Psoas muscle (tissue), 8 donors: ENCODE results near the gene SARM1. TPM values are rescaled to one million over a fixed set of nuclear protein-coding genes. Genes with fewer than 3 reads are reported as not detected.

Experiments
- ATAC-seq, 4 donors: fragments of 200-7000 bp; cut with Tn5 transposase; one replicate each; pipeline ENCODE4 v1.9.1; 2020; ENCODE audit warnings: moderate library complexity in 3 of 4, mild to moderate bottlenecking in 2 of 4
- DNase-seq, 2 donors: peaks; one replicate each; pipeline ENCODE4 v3.0.0-alpha.2; 2020
- H3K27ac ChIP-seq: fragments of 200-600 bp; one replicate; pipeline ENCODE4 v1.8.0; 2022
- H3K27me3 ChIP-seq, 3 donors: fragments of 200-600 bp in 1 of 3; one replicate each; pipeline versions ENCODE4 v1.6.1 to v1.8.0; 2013 to 2022; ENCODE audit warnings: low read length in 2 of 3, mild to moderate bottlenecking in 2 of 3, moderate library complexity in 1 of 3; ENCODE audit not compliant: insufficient read depth in 3 of 3
- H3K36me3 ChIP-seq, 2 donors: fragments of 200-600 bp in 1 of 2; one replicate each; pipeline versions ENCODE4 v1.6.1 to v1.8.0; 2013 to 2022; ENCODE audit warnings: low read depth in 1 of 2, mild to moderate bottlenecking in 1 of 2, moderate library complexity in 1 of 2; ENCODE audit not compliant: insufficient read depth in 1 of 2
- H3K4me1 ChIP-seq: fragments of 200-600 bp; one replicate; pipeline ENCODE4 v1.8.0; 2022
- H3K4me3 ChIP-seq: fragments of 200-600 bp; one replicate; pipeline ENCODE4 v1.8.0; 2022; ENCODE audit warnings: mild to moderate bottlenecking
- H3K9me3 ChIP-seq: fragments of 200-600 bp; one replicate; pipeline ENCODE4 v1.8.0; 2022
- WGBS, 3 donors: extraction: QIAGEN DNeasy Blood & Tissue Kit; methylation state at CpG; one replicate each; pipeline versions ENCODE4 v1.1.6 to v1.1.7; 2013; 5-methylcytosine and 5-hydroxymethylcytosine counted together
- intact Hi-C, 2 donors: fragments of 100-400 bp; cut with DNase I; formaldehyde crosslinking; loops; one replicate each; pipeline versions ENCODE4 v1.11.0 to v1.14.2; 2022
- polyA plus RNA-seq, 3 donors: library from polyadenylated mRNA; stranded (reverse); fragments of 200-250 nt; gene quantifications; one replicate each; pipeline ENCODE4 v1.2.3, GENCODE V29; 2013
- total RNA-seq, 4 donors: library from RNA; stranded (reverse); fragmentation: NEBNext Ultra II Directional in 2 of 4; extraction: Animal tissue kit (Norgen Biotek cat#: 25700) in 2 of 4; gene quantifications; one replicate each; pipeline versions ENCODE4 v1.2.1 to v1.2.4, GENCODE V29; 2021 to 2023
- TF ChIP-seq, protein P1 (sequence below): fragments of 200-600 bp; IDR thresholded peaks from one replicate; pipeline ENCODE4 v1.8.0; 2022; ENCODE audit warnings: antibody characterized with exemption
- donor health status: healthy with polysubstance abuse.
- donor health status: DM: no; HTN: no; CAD: no; lungs with moderate emphysema.
- donor health status: Bipolar disorder and iron deficiency.
- donor health status: healthy.
- donor health status: DM: yes; HTN: yes; CAD: no.
- donor health status: DM: no; HTN: no; CAD: no.
- donor health status: DM: no; HTN: no; CAD: no.
- donor health status: DM: yes; HTN: yes; CAD: no.

The SARM1 gene
- total and polyA plus RNA-seq, 7 donors = 0.77 to 2.2 (median 1.8) TPM

DNA sequence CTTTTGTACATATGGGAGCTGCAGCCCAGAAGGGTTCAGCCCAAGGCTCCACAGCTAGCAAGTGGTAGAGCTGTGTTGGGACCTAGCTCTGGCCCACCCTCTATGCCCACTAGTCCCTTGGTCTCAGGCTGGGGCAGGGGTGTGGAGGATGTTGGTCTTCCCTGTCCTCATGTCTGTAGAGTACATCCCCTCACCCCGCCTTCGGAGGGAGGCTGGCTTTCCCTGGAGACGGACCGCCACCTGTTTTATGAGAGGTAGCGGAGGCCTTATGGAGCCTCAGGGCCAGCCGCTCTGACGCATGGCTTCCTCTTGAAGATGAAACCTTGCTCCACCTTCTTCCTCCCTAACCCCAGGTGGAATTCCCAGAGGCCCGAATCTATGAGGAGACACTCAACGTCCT is 27.5 kb upstream of the SARM1 start:
- 74 to 80% (median 78%) methylated on average over 9 of the region's 9 CpGs for WGBS, 3 donors
- no peaks in the 10 kb centered on the region for H3K4me1 ChIP-seq
- ATAC-seq = no peak

GRCh38 chr17:28344435-28344901 is 27.0 kb upstream of the SARM1 start:
- Histone ChIP-seq H3K36me3 (peaks cover 13 to 99% of the 10 kb centered on the region in 2 donors), H3K4me3 (no peak overlapping the region), H3K4me1 (no peaks in the 10 kb centered on the region), H3K27me3 (no peaks in the 10 kb centered on the region), H3K27ac (peak overlapping the region; percentile 41), H3K9me3 (no peaks in the 10 kb centered on the region)
- intact Hi-C loops = loop anchor here in 1 of 2 donors (10.0 kb wide), 1 partner anchor 890 kb away; the partner anchor contains the start of gene KSR1
- ATAC-seq = no peak
- 85 to 86% (median 85%) methylated on average over 19 of the region's 19 CpGs for WGBS, 3 donors
- no peak for DNase-seq
- TF ChIP-seq, protein P1, sequence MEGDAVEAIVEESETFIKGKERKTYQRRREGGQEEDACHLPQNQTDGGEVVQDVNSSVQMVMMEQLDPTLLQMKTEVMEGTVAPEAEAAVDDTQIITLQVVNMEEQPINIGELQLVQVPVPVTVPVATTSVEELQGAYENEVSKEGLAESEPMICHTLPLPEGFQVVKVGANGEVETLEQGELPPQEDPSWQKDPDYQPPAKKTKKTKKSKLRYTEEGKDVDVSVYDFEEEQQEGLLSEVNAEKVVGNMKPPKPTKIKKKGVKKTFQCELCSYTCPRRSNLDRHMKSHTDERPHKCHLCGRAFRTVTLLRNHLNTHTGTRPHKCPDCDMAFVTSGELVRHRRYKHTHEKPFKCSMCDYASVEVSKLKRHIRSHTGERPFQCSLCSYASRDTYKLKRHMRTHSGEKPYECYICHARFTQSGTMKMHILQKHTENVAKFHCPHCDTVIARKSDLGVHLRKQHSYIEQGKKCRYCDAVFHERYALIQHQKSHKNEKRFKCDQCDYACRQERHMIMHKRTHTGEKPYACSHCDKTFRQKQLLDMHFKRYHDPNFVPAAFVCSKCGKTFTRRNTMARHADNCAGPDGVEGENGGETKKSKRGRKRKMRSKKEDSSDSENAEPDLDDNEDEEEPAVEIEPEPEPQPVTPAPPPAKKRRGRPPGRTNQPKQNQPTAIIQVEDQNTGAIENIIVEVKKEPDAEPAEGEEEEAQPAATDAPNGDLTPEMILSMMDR = no peak

More for the DNA sequence above, 27.5 kb upstream of the SARM1 start:
- TF ChIP-seq, protein P1 = no peak
- Histone ChIP-seq H3K27ac (peak overlapping the region; percentile 41), H3K36me3 (peaks cover 12 to 98% of the 10 kb centered on the region in 2 donors), H3K27me3 (no peaks in the 10 kb centered on the region), H3K9me3 (no peaks in the 10 kb centered on the region), H3K4me3 (no peak overlapping the region)
- no peak for DNase-seq
- intact Hi-C loops = loop anchor here in 1 of 2 donors (10.0 kb wide), 1 partner anchor 889 kb away; the partner anchor contains the start of gene KSR1

DNA sequence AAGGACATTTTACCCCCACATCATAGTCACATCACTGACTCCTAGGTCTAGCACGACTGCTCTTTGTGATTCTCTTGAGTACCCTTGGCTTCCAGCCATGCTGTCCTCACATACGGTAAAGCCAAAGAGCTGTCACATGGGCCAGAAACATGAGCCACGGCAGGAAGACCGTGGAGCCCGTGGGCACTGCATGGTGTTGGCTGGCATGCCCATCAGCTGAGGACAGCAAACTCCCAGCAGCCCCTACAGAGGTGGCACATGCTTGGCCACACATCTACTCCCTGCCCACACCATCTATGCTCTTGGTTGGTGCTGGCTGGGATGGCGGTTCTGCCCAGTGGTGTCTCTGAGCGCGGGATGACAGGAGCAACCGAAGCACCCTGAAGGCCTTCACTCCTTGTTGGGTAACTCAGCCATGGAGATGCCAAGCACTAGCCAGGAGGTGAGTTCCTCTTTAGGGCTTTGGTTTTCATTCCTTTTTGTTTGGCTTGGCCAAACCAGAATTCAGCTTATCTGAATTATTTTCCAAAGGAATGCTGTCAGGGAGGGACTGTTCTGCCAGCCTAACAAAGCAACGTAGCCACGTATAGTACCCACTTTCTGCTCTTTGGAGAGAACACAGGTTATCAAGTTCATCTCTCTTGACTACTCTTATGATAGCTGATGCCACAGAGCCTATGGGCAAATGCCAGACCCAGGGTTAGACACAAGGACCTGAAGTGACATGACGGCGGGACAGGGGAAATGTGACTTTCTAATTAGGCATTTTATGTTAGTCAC is 25.9 kb upstream of the SARM1 start:
- ATAC-seq = peak; percentile 37 to 79 (median 48)
- peak overlapping the region; percentile 41 for H3K27ac ChIP-seq
- 51 to 63% (median 51%) methylated on average over 13 of the region's 13 CpGs for WGBS, 3 donors
- no peak overlapping the region for H3K4me3 ChIP-seq
- H3K36me3 ChIP-seq = peaks cover 15 to 100% of the 10 kb centered on the region in 2 donors
- H3K4me1 ChIP-seq = no peaks in the 10 kb centered on the region
- TF ChIP-seq, protein P1 = no peak
- H3K9me3 ChIP-seq = no peaks in the 10 kb centered on the region
- intact Hi-C loops = loop anchor here in 1 of 2 donors (10.0 kb wide), 1 partner anchor 891 kb away; the partner anchor contains the start of gene KSR1
- DNase-seq = no peak
- no peaks in the 10 kb centered on the region for H3K27me3 ChIP-seq

- Histone ChIP-seq H3K4me1 (no peaks in the 10 kb centered on the region), H3K9me3 (no peaks in the 10 kb centered on the region), H3K27ac (no peak overlapping the region), H3K27me3 (no peaks in the 10 kb centered on the region), H3K4me3 (no peak overlapping the region), H3K36me3 (peaks cover 18 to 100% of the 10 kb centered on the region in 2 donors)
- intact Hi-C loops = loop anchor here in 1 of 2 donors (10.0 kb wide), 1 partner anchor 891 kb away; the partner anchor contains the start of gene KSR1
- DNase-seq (no peak), ATAC-seq (no peak)
- 74 to 82% (median 77%) methylated on average over 2 of the region's 2 CpGs for whole genome bisulfite sequencing, 3 donors
- TF ChIP-seq, protein P1 = no peak
Observed at GRCh38 chr17:28346199-28346580, 25.3 kb upstream of the SARM1 start.
